Inflammatory macrophage treated with lipopolysaccharide for 1 hour (primary cell): Measurements from ENCODE around the gene ULK3.
A peak's percentile ranks its signal among the peaks of the same experiment; 100 is the strongest.

Source experiments
- DNase-seq, 2 donors: peaks; one replicate each; pipeline ENCODE4 v3.0.0-alpha.2; 2020 to 2022

Gene ULK3

GRCh38 chr15:74798388-74799254 is 44.3 kb downstream of the ULK3 start:
- DNase-seq, result no peak

DNA sequence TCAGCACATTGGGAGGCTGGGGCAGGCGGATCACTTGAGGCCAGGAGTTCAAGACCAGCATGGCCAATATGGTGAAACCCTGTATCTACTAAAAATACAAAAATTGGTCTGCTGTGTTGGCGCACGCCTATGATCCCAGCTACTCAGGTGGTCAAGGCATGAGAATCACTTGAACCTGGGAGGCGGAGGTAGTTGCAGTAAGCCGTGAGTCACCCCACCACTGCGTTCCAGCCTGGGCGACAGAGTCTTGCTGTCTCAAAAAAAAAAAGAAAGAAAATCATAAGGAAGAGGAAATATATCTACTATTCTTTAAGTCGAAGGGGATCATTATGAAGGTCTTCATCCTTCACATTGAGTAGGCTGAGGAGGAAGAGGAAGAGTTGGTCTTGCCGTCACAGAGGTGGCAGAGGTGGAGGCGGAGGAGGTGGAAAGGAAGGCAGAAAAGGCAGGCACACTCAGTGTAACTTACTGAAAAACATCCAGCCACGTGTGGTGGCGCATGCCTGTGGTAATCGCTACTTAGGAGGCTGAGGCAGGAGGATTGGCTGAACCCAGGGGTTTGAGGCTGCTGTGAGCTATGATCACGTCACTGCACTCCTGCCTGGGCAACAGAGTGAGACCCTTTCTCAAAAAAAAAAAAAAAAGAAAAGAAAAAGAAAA is 46.9 kb downstream of the ULK3 start:
- DNase-seq, result no peak

DNA sequence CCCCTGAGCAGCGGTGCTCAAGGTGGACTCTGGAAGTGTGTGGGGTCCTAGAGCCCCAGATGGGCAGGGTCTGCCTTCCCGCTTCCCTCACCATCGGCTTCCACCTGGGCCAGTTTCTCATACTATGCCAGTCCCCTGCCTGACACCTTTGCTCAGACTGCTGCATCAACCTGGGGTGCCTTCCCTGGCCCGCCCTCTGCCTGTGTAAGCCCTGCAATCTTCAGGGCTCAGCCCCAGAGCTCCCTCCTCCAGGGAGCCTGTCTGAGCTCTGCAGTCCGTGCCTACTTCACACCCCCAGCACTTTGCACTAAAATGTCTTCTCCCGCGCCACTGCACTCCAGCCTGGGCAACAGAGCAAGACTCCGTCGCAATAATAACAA is 48.0 kb downstream of the ULK3 start:
- DNase-seq, result no peak

DNA sequence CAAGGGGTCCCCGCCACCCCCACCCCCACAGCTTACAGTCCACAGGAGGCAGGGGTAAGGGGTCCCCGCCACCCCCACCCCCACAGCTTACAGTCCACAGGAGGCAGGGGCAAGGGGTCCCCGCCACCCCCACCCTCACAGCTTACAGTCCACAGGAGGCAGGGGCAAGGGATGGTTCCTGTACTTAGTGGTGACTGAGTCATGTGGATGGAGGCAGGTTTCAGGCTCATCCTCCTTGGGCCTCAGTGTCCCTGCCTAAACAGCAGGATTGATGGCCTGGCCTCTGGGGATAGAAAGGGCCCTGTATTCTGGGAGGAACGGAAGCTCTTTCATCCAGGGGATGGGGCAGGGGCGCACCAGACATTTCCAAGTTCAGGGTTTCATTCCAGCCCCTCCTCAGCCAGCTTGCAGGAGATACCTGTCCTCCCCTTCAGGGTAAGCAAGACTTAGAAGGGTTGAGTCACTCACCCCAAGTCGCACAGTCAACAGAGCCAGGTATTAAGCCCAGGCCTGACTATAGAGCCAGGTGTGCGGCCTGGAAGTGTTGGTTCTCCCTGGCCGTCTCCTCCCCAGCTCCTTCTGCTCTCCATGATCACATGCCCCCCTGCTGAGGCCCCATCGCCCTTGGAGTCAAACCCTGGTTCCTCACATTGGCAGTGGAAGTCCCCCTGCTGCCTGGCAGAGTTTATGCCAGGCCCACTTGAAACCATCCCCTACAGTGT is 48.5 kb downstream of the ULK3 start:
- no peak for DNase-seq

DNA sequence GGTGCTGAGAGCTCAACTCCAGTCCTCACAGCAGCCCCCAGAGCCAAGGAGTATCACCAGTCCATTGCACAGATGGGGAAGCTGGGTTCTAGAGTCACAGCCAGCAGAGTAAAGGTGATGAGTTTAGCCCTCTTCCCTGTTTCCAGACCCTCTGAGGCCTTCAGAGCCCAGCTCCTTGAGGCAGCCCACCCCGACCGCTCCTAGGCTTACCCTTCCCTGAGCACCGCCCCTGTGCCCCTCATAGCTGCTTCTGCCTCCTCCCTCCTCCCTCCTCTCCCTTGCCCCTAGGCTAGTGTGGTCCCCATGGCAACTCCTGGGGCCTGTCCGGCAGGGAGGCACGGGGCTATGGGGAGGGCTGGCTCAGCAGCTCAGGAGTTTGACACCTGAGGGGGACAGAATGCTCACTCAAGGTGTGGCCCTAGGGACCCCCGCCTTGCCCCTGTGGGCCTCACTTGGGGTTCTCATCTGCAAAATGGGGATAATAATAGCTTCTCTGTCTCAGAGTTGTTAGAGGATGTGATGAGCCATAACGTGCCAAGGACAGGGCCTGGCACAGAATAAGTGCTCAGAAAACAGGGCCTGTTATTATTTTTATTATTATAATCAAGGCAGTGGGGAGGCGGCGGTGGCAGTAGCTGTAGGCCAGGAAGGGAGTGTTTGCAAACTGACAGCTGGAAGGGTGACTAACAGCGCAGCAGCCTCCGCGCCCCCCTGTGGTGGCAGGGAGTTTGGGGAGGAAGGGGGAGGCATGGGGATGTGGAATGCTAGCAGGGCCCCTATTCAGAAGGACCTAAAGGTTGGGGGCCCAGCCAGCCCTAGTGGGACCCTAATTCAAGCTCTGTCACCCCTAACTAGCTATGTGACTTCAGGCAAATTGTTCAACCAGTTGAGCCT is 49.6 kb downstream of the ULK3 start:
- peak in 1 of 2 donors; percentile 67 for DNase-seq

DNA sequence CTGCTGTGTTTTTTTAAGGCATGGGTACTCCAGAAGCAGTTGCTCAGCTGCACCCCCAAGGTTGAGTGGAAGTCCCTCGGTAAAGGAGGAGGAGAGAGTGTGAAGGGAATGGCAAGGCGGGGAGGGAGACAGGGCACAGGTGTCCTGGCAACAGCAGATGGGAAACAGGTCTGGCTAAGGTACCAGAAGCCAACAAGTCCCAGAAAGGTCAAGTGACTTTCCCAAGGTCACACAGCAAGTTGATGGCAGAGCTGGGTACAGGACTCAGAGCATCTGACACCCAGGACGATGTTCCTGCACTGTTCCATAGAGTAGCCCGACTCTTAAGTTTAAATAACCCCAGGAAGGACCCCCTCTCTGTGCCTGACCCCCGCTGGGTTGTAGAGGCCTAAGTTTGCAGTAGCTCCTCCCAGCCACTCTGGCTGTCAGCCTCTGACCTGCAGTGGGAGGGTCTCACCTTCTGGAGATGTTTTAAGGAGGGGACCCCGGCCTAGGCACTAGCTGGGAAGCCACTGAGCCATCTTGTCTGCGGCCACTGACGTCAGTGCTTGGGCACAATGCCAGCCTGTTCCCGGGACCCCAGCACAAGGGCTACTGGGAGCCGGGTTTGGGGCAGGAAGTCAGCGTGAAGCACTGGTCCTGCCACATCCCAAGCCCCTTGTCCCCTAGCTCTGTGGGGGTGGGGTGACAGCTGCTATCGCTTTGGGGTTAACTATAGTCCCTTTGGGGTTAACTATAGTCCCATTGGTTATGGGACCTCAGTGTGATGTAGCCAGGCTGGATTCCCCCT is 50.5 kb downstream of the ULK3 start:
- no peak for DNase-seq

- DNase-seq, result no peak
These were observed 51.3 kb downstream of the ULK3 start for GRCh38 chr15:74791667-74792066.

DNA sequence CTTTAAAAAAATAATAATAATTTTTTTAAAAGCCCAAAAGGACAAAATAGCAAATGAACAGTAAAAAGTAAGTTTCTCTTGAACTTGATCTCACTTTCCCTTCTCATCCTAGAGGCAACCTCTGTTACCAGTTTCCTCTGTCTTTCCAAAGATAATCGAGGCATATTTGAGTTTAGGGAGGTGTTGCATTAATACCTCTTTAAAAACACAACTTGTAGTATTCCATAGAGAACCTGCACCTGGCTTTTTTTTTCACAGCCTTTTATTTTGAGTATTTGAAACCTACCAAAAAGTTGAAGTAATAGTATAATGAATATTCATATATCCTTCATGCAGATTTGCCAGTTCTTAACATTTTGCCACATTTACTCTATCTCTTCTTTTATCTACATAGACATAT is 51.9 kb downstream of the ULK3 start:
- no peak for DNase-seq

- DNase-seq, result peak; percentile 63 to 71
These were observed 52.7 kb downstream of the ULK3 start for GRCh38 chr15:74790080-74790916.

DNA sequence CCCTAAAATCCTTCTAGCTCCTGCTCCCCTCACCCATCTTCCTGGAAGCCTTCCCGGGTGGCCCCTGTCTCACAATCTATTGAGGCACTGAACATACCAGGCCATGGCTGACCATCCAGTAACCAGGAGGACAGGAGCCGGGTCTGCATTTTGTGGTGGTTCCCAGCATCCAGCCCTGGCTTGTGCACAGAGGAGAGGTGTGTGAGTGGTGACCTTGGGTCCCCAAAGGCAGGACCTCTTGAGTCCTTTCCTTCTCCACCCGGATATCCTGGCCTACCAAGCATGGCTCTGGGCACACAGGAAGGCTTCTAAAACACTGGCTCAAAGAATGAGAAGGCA is 53.2 kb downstream of the ULK3 start:
- no peak for DNase-seq

GRCh38 chr15:74789171-74789631 is 53.8 kb downstream of the ULK3 start:
- no peak for DNase-seq

DNA sequence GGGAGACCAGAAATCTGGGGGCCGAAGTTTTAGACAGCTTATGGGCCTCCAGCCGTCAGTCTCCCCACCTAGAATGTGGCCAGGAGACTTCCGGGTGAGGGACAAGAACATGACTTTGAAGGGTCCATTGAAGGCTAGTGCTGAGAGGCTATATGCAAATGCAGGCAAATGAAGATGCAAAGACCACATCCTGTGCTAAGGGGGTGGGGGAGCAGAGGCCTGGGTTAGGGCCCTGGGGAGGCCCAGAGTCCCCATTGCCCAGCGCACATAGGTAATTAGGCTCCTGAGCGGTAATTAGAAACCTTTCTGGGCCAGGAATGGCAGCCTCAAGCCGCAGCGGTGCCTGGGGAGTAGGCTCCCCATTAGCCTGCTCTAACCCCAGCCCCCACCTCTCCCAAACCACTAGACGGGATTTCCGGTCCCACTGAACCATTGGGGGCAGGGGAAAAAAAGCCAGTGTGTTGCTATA is 54.2 kb downstream of the ULK3 start:
- DNase-seq, result no peak

GRCh38 chr15:74788042-74788682 is 54.8 kb downstream of the ULK3 start:
- DNase-seq, result peak; percentile 47 to 78

- DNase-seq, result peak; percentile 90 to 91
These were observed 55.5 kb downstream of the ULK3 start for GRCh38 chr15:74787251-74788041.

DNA sequence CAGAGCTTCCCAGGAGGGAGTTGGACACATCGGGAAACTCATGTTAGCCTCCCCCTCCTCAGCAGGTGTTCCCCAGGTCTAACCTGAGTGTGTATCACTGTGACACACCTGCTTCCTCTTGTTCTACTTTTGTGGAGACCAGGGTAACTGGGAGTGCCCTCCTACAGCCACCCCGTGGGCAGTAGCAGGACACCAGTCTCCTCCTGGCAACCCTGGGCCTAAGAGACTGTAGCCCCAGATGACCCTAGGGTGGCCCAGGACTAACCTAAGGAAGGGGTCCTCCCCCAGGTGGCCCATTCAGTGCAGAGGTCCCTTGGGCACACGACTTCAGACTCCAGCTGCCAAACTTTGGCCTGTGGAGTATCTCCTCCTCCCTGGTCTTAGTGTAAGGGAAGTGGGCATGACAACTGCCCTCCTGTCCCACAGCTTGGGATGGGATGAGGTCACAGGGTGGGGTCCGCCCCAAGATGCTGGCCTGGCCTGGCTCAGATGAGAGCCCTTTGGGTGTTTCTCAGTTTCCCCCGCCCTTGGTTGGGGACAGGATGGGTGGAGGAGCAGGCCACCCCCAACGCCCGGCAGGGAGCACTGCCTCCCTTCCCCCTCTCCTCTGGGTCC is 56.3 kb downstream of the ULK3 start:
- peak; percentile 73 to 74 for DNase-seq
